ENCODE data around the gene MARK4.

GRCh38 chr19:45291834-45292233 is 40.8 kb downstream of the MARK4 start:
- TF ChIP-seq RARB (CRISPR knock-in tag; IDR thresholded peaks at IDR 0.05) (no peak), CREB5 (CRISPR knock-in tag; IDR thresholded peaks at IDR 0.05; ENCODE audit: low read depth) (no peak), ZNF8 (CRISPR knock-in tag; IDR thresholded peaks at IDR 0.05) (no peak)
